WTC11 (cell line): Measurements from ENCODE around the gene NPLOC4. TPM values are rescaled to one million over a fixed set of nuclear protein-coding genes. Genes with fewer than 3 reads are reported as not detected.

Experiments
- ATAC-seq: fragments of 200-7000 bp; cut with Tn5 transposase; 2 replicates; pipeline ENCODE4 v1.10.0; 2021; ENCODE audit warnings: mild to moderate bottlenecking, moderate library complexity
- CTCF ChIA-PET: fragments of 300-600 bp; sonication (Branson Sonifier 250); formaldehyde crosslinking; loops from one replicate; lab custom pipeline; 2021; ENCODE audit warnings: antibody characterized with exemption; lab: Charles Lee
- POLR2A ChIA-PET: fragments of 350-600 bp; sonication (Branson Sonifier 250); formaldehyde crosslinking; loops from one replicate; lab custom pipeline; 2021; ENCODE audit warnings: antibody characterized with exemption; lab: Charles Lee
- DNase-seq: peaks from one replicate; pipeline ENCODE4 v3.0.0; 2021; ENCODE audit warnings: low spot score
- H3K27ac Mint-ChIP-seq: 2 replicates; pipeline ENCODE4 v1.8.0; 2021; ENCODE audit warnings: mixed read lengths
- H3K27me3 Mint-ChIP-seq: 2 replicates; pipeline ENCODE4 v1.8.0; 2021; ENCODE audit warnings: low read depth, mild to moderate bottlenecking, moderate library complexity, mixed read lengths
- H3K36me3 Mint-ChIP-seq: 2 replicates; pipeline ENCODE4 v1.8.0; 2021; ENCODE audit warnings: mixed read lengths
- H3K4me1 Mint-ChIP-seq: 2 replicates; pipeline ENCODE4 v1.8.0; 2022; ENCODE audit warnings: mixed read lengths
- H3K4me3 Mint-ChIP-seq: 2 replicates; pipeline ENCODE4 v1.8.0; 2021; ENCODE audit warnings: mild to moderate bottlenecking, moderate library complexity, mixed read lengths
- H3K9me3 Mint-ChIP-seq: 2 replicates; pipeline ENCODE4 v1.8.0; 2021; ENCODE audit warnings: mixed read lengths
- ATF1 ChIP-seq: sonication (generic); formaldehyde crosslinking; IDR thresholded peaks from 2 replicates; pipeline ENCODE4 v1.8.1; 2023; ENCODE audit warnings: mild to moderate bottlenecking, moderate library complexity, missing genetic modification reagents
- ETV6 ChIP-seq: sonication (generic); formaldehyde crosslinking; IDR thresholded peaks from 2 replicates; pipeline ENCODE4 v1.8.1; 2022; ENCODE audit warnings: mild to moderate bottlenecking, missing genetic modification reagents
- FOXP1 ChIP-seq: sonication (generic); formaldehyde crosslinking; IDR thresholded peaks from 2 replicates; pipeline ENCODE4 v1.8.0; 2022; ENCODE audit warnings: missing genetic modification reagents, mild to moderate bottlenecking, moderate library complexity, borderline replicate concordance
- IRF2 ChIP-seq: sonication (generic); formaldehyde crosslinking; IDR thresholded peaks from 2 replicates; pipeline ENCODE4 v1.8.0; 2022; ENCODE audit warnings: low read depth, missing genetic modification reagents, borderline replicate concordance
- NFYB ChIP-seq: sonication (generic); formaldehyde crosslinking; conservative IDR thresholded peaks from 2 replicates; pipeline ENCODE4 v1.8.0; 2022; ENCODE audit warnings: low read depth, missing genetic modification reagents
- TCF7 ChIP-seq: sonication (generic); formaldehyde crosslinking; IDR thresholded peaks from 2 replicates; pipeline ENCODE4 v1.8.0; 2022; ENCODE audit warnings: mild to moderate bottlenecking, low read depth, missing genetic modification reagents, moderate library complexity
- TEAD1 ChIP-seq: sonication (generic); formaldehyde crosslinking; IDR thresholded peaks from 2 replicates; pipeline ENCODE4 v1.8.0; 2022; ENCODE audit warnings: mild to moderate bottlenecking, missing genetic modification reagents
- ZBTB21 ChIP-seq: sonication (generic); formaldehyde crosslinking; IDR thresholded peaks from 2 replicates; pipeline ENCODE4 v1.8.1; 2023; ENCODE audit warnings: mild to moderate bottlenecking, missing genetic modification reagents, borderline replicate concordance
- ZNF121 ChIP-seq: sonication (generic); formaldehyde crosslinking; IDR thresholded peaks from 2 replicates; pipeline ENCODE4 v1.8.0; 2023; ENCODE audit warnings: missing genetic modification reagents
- ZNF138 ChIP-seq: sonication (generic); formaldehyde crosslinking; conservative IDR thresholded peaks from 2 replicates; pipeline ENCODE4 v1.8.1; 2022; ENCODE audit warnings: mild to moderate bottlenecking, moderate library complexity, missing genetic modification reagents
- ZNF219 ChIP-seq: sonication (generic); formaldehyde crosslinking; IDR thresholded peaks from 2 replicates; pipeline ENCODE4 v1.8.0; 2023; ENCODE audit warnings: missing genetic modification reagents, mild to moderate bottlenecking, borderline replicate concordance
- ZNF263 ChIP-seq: sonication (generic); formaldehyde crosslinking; IDR thresholded peaks from 2 replicates; pipeline ENCODE4 v1.8.1; 2022; ENCODE audit warnings: low read depth, mild to moderate bottlenecking, moderate library complexity, missing genetic modification reagents
- ZNF423 ChIP-seq: fragments of 250-450 bp; sonication (Bioruptor Pico); IDR thresholded peaks from 2 replicates; pipeline ENCODE4 v2.1.2; 2022; ENCODE audit warnings: mild to moderate bottlenecking, moderate library complexity
- total RNA-seq: library from RNA; stranded (reverse); gene quantifications from 3 replicates; pipeline ENCODE4 v1.2.3, GENCODE V29; 2021
- TF ChIP-seq, protein P1 (sequence below): sonication (generic); formaldehyde crosslinking; IDR thresholded peaks from 2 replicates; pipeline ENCODE4 v1.8.1; 2022; ENCODE audit warnings: missing genetic modification reagents, borderline replicate concordance
- TF ChIP-seq, protein P2 (sequence below): sonication (generic); formaldehyde crosslinking; IDR thresholded peaks from 2 replicates; pipeline ENCODE4 v1.8.0; 2023; ENCODE audit warnings: missing genetic modification reagents
- TF ChIP-seq, protein P3 (sequence below): fragments of 250-450 bp; sonication (Bioruptor Pico); IDR thresholded peaks from 2 replicates; pipeline ENCODE4 v2.1.2; 2022; ENCODE audit warnings: mild to moderate bottlenecking, moderate library complexity
- TF ChIP-seq, protein P4 (sequence below): fragments of 250-450 bp; sonication (Bioruptor Pico); IDR thresholded peaks from 2 replicates; pipeline ENCODE4 v1.9.0; 2021; ENCODE audit warnings: mild to moderate bottlenecking
- TF ChIP-seq, protein P5 (sequence below): sonication (generic); formaldehyde crosslinking; IDR thresholded peaks from 2 replicates; pipeline ENCODE4 v1.8.0; 2023; ENCODE audit warnings: missing genetic modification reagents, mild to moderate bottlenecking, borderline replicate concordance

NPLOC4 gene
- total RNA-seq, 1 experiment from 2014 or later = 83.5 TPM

DNA sequence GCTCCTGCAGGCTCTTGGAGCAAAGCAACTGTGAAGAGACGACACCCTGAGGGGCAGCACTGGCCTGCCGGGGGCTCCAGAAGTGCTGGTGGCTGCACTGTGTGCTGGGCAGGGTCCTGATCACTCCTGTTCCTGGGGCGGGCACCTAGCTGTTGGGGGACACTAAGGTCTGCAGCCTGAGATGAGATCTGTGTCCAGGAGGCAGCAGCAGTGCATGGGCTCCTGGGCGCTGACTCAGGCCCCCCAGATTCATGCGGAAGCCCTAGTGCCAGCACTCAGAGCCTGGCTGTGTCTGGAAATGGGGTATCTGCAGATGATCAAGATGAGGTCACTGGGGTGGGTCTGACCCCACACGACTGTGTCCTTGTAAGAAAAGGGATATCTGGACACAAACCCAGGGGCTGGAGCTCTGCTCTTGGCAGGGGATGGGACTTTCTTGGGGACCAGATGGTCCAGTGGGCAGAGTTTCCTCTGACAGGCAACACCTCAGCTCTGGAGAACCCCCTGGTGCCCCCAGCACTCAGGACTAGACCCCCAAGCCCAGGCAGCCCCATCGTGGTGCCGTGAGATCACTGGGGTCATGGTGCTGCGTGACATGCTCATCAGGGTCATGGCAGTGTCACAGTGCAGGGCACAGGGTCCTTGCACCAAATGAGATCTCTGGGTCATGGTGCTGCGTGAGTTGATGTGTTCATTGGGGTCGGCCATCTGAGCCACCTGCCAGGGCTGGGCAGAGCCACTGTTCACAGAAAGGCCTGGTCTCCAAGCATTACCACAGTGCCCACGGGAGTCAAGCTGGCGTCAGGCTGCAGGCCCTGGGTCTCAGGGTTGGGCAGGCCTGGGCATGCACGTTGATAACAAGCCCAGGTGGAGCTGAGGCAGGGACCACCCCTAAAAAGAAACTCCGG, 94.2 kb downstream of the NPLOC4 start:
- TF ChIP-seq ZNF263 (no peak), ZBTB21 (CRISPR knock-in tag) (no peak), FOXP1 (CRISPR knock-in tag) (no peak), ZNF138 (no peak), IRF2 (CRISPR knock-in tag) (no peak)
- TF ChIP-seq, protein P1, sequence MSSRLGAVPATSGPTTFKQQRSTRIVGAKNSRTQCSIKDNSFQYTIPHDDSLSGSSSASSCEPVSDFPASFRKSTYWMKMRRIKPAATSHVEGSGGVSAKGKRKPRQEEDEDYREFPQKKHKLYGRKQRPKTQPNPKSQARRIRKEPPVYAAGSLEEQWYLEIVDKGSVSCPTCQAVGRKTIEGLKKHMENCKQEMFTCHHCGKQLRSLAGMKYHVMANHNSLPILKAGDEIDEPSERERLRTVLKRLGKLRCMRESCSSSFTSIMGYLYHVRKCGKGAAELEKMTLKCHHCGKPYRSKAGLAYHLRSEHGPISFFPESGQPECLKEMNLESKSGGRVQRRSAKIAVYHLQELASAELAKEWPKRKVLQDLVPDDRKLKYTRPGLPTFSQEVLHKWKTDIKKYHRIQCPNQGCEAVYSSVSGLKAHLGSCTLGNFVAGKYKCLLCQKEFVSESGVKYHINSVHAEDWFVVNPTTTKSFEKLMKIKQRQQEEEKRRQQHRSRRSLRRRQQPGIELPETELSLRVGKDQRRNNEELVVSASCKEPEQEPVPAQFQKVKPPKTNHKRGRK (CRISPR knock-in tag) = no peak
- TF ChIP-seq, all 79 proteins: peak for 0
- DNase-seq = no peak
- CTCF ChIA-PET = no interaction called here
- H3K27ac Mint-ChIP-seq = no peak overlapping the region
- no peak for ATAC-seq
- no peak overlapping the region for H3K4me3 Mint-ChIP-seq
- no peaks in the 10 kb centered on the region for H3K27me3 Mint-ChIP-seq
- H3K36me3 Mint-ChIP-seq = peaks cover 6% of the 10 kb centered on the region; the same call in 1 of the 2 replicates
- no peaks in the 10 kb centered on the region for H3K4me1 Mint-ChIP-seq
- POLR2A ChIA-PET = no interaction called here
- H3K9me3 Mint-ChIP-seq = no peaks in the 10 kb centered on the region

DNA sequence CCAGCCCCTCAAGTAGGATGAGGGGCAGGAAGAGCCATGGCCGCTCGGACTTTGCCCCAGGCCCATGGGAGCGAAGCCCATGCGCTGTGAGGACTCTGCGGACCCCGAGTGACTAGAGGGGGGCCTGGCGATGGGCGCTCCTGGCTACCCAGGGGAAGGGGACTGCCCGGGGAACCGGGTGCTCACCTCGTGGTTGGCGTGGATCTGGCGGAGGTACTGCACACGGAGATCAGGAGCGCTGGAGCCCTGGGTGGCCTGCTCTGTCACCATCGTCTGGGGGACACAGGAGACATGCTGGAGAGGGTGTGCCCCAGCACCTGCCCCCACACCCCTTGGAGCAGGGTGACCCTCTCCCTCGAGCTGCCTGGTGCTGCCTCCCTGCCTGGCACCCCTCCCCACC, 95.8 kb downstream of the NPLOC4 start:
- TF ChIP-seq ZNF121 (CRISPR knock-in tag) = no peak
- TF ChIP-seq NFYB (CRISPR knock-in tag) = no peak
- TF ChIP-seq ZNF219 (CRISPR knock-in tag) = no peak
- TF ChIP-seq, protein P2, sequence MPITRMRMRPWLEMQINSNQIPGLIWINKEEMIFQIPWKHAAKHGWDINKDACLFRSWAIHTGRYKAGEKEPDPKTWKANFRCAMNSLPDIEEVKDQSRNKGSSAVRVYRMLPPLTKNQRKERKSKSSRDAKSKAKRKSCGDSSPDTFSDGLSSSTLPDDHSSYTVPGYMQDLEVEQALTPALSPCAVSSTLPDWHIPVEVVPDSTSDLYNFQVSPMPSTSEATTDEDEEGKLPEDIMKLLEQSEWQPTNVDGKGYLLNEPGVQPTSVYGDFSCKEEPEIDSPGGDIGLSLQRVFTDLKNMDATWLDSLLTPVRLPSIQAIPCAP (CRISPR knock-in tag) = no peak
- TF ChIP-seq, protein P3, sequence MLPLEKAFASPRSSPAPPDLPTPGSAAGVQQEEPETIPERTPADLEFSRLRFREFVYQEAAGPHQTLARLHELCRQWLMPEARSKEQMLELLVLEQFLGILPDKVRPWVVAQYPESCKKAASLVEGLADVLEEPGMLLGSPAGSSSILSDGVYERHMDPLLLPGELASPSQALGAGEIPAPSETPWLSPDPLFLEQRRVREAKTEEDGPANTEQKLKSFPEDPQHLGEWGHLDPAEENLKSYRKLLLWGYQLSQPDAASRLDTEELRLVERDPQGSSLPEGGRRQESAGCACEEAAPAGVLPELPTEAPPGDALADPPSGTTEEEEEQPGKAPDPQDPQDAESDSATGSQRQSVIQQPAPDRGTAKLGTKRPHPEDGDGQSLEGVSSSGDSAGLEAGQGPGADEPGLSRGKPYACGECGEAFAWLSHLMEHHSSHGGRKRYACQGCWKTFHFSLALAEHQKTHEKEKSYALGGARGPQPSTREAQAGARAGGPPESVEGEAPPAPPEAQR (CRISPR knock-in tag) = no peak
- TF ChIP-seq, protein P4, sequence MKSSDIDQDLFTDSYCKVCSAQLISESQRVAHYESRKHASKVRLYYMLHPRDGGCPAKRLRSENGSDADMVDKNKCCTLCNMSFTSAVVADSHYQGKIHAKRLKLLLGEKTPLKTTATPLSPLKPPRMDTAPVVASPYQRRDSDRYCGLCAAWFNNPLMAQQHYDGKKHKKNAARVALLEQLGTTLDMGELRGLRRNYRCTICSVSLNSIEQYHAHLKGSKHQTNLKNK (CRISPR knock-in tag) = no peak
- TF ChIP-seq TEAD1 (CRISPR knock-in tag) = no peak
- no peak for TF ChIP-seq ZBTB21 (CRISPR knock-in tag)
- TF ChIP-seq TCF7 = no peak
- TF ChIP-seq ZNF138 = no peak
- no peak for TF ChIP-seq ATF1
- no peak for TF ChIP-seq ETV6
- TF ChIP-seq, all 79 proteins: peak for 0
- Mint-ChIP-seq H3K4me1 (no peaks in the 10 kb centered on the region), H3K4me3 (no peak overlapping the region), H3K27me3 (peaks cover 5% of the 10 kb centered on the region), H3K27ac (no peak overlapping the region), H3K36me3 (peaks cover 3% of the 10 kb centered on the region; the same call in 1 of the 2 replicates), H3K9me3 (no peaks in the 10 kb centered on the region)
- CTCF ChIA-PET = no interaction called here
- ATAC-seq = no peak
- DNase-seq = no peak
- POLR2A ChIA-PET = no interaction called here

DNA sequence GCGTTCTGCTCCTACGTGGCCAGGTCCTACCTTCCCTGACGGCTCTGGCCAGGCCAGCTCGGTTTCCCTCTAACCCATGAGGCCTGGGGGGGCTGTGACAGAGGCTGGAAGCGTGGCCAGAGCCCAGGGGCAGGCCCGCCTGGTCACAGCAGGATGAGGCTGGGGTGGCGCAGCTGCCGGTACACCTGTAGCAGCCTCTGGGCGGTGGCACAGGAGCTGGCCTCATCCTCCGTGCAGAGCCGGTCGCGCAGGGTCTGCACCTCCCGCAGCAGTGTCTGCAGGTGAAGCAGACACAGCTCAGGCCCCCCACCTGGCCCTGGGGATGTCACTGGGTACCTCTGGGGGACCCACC, 96.3 kb downstream of the NPLOC4 start:
- CTCF ChIA-PET = interaction anchor here (1.0 kb wide), 1 partner anchor 11 kb away, joined by 4 read pairs; the partner anchor contains the start of gene FAAP100
- POLR2A ChIA-PET = no interaction called here
- H3K4me3 Mint-ChIP-seq = no peak overlapping the region
- 0 out of 2 replicates have a peak, but pooled peaks cover 2% of the 10 kb centered on the region for H3K36me3 Mint-ChIP-seq
- no peak for ATAC-seq
- no peak overlapping the region for H3K27ac Mint-ChIP-seq
- no peak for DNase-seq
- no peaks in the 10 kb centered on the region for H3K9me3 Mint-ChIP-seq
- H3K4me1 Mint-ChIP-seq = no peaks in the 10 kb centered on the region
- TF ChIP-seq TCF7 (no peak), ZNF423 (CRISPR knock-in tag) (no peak), ATF1 (no peak)
- TF ChIP-seq, protein P5, sequence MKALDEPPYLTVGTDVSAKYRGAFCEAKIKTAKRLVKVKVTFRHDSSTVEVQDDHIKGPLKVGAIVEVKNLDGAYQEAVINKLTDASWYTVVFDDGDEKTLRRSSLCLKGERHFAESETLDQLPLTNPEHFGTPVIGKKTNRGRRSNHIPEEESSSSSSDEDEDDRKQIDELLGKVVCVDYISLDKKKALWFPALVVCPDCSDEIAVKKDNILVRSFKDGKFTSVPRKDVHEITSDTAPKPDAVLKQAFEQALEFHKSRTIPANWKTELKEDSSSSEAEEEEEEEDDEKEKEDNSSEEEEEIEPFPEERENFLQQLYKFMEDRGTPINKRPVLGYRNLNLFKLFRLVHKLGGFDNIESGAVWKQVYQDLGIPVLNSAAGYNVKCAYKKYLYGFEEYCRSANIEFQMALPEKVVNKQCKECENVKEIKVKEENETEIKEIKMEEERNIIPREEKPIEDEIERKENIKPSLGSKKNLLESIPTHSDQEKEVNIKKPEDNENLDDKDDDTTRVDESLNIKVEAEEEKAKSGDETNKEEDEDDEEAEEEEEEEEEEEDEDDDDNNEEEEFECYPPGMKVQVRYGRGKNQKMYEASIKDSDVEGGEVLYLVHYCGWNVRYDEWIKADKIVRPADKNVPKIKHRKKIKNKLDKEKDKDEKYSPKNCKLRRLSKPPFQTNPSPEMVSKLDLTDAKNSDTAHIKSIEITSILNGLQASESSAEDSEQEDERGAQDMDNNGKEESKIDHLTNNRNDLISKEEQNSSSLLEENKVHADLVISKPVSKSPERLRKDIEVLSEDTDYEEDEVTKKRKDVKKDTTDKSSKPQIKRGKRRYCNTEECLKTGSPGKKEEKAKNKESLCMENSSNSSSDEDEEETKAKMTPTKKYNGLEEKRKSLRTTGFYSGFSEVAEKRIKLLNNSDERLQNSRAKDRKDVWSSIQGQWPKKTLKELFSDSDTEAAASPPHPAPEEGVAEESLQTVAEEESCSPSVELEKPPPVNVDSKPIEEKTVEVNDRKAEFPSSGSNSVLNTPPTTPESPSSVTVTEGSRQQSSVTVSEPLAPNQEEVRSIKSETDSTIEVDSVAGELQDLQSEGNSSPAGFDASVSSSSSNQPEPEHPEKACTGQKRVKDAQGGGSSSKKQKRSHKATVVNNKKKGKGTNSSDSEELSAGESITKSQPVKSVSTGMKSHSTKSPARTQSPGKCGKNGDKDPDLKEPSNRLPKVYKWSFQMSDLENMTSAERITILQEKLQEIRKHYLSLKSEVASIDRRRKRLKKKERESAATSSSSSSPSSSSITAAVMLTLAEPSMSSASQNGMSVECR = no peak
- peaks cover 10% of the 10 kb centered on the region for H3K27me3 Mint-ChIP-seq
